K562 treated with DMSO at 1 percent for 12 hours (cell line): ENCODE results near the gene LRRC9. TPM values are rescaled to one million over a fixed set of nuclear protein-coding genes. Genes with fewer than 3 reads are reported as not detected.

Experiments
- total RNA-seq: library from RNA; unstranded; fragments of 300-600 nt; gene quantifications from 2 replicates; pipeline ENCODE4 v1.2.3, GENCODE V29; 2022; ENCODE audit not compliant: insufficient read depth

The LRRC9 gene
- total RNA-seq = not detected in 2 replicates

DNA sequence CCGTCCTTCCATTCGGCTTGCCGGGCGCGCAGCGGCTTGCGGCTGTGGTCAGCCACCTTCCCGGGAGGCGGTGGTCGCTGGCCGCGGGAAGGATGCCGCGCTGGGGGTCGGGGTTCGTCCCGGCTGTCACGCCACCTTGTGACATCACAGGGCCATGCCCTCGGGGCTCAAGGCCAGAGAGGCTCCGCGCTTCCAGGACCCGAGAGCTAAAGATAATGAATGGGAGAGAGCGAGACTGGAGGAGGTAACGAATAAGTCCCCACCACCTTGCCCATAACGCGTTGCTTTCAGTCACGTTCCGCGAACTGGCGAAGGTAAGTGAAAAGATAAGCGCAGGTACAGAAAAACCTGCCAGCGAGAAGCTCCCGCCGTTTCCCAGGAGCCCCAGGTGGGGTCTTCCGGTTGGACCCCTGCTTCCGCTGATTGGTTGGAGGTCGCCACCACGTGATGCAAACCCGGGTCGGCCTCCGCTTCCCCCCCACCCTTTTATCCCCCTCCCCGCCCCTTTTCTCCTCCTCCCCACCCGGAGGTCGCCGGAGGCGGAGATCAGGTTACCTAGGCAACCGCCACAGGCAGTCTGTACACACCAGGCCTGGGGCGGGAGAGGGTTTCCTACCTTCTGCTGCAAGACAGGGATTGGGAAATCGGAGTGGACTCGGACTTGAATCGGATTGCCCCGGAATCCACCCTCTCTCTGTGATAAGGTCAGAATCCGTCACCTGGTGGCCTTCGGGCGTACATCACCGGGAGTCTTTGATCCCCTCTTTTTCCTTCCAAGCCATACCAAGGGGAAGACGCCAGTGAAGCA is at the start of gene LRRC9:
Gene LRRC9 (plus strand): TSS at position 575 of the 808 bp plus-strand sequence.

DNA sequence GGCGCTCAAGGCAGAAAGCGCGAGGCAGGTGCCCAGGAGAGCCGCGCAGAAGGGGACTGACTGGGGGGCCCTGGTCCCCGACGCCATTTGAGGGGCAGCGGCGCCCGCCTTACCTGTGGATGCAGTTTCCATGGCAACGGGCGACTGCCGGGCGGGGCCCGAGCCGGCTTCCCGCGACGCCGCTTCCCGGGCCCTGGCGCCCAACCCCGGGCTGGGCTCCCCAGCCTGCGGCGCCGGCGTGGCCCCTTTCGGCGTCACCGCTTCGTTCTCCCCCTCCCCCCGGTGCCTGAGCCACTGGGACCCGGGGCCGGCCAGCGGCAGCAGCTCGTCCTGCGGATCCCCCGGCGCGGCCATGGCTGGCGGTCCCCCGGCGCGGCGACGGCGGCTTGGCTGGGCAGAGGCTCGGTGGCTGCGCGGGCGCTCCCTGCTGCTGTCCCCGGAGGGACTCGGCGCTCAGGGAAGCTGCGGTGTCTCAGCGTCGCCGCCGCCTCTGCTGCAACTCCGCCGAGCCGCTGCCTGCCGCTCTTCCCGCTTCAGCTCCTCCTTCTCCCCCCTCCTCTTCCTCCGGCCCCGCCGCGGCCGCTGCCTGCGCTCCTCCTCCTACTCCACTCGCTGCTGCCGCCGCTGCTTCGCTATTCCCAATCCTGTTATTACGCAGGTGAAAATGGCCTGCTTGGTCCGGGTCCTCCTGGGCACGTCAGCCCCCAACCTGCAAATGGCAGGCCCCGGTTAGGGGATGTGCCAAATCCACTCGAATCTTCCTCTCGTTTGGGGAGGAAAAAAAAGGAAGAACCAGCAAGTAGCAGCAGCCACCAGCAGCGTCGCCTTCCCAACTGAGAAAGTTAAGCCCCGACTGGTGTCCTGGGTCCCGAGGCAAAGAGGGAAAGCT is 49.4 kb upstream of the LRRC9 start, which contains the start of gene RTN1:
Gene RTN1 (minus strand): TSS at position 500 of the 889 bp plus-strand sequence. CDS start 146 bp downstream, at position 354.

DNA sequence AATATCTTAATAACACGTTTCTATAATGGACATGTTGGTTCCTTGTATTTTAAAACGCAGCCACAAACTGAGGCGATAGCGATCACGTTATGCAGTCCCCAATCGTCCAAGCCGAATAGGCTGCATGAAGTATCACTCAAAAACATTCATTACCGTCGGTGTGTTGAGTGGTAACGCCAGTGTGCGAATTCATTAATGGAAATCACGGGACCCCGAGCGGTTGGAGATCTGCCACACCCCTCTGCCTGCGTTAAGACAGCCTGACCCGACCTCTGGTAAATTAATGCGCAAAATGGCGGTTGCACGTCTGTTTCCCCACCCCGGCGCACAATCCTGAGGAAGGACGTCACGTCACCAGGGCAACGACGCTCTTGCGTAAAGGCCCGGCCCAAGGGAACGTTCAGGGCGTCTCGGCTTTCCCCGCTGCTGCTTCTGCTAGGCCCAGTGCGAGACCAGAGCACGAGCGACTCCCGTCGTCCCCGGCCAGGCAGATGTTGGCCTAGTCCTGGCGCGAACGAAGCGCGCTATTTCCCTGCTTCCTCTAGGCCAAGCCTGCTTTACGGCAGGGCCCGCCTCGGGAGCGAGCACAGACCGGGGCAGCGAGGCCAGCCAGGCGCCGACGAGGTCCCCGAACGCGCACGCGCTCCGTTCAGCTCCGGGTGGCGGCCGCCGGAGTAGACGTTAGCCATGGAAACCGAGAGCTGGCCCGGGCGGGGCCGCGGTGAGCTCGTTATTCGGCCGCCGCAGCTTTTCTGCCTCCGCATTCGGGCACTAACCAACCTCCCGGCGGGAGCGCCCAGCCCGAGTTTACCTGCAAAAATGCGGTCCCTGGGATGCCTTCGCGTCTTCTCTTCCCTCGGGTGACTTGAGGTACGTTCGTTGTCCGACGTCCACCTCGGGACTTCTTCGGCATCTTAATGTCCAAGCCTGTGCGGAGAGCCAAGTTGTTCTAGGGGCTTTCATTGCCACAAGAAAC is 171.9 kb downstream of the LRRC9 start, which contains the start of gene PCNX4:
Gene PCNX4 (plus strand): TSS at position 374 of the 976 bp plus-strand sequence. CDS start 15,716 bp downstream, outside the sequence.

Other genes with a start within 250 kb of the LRRC9 start
- gene RTN1, start 49.4 kb upstream of the LRRC9 start, total RNA-seq = not detected in 2 replicates
- gene PCNX4, start 171.8 kb downstream of the LRRC9 start, total RNA-seq = 3.4 and 10.6 TPM in 2 replicates
- 19.1 and 34.9 TPM in 2 replicates for gene DHRS7, start 245.3 kb downstream of the LRRC9 start, total RNA-seq